Measurements from ENCODE around the gene ENOX2.

DNA sequence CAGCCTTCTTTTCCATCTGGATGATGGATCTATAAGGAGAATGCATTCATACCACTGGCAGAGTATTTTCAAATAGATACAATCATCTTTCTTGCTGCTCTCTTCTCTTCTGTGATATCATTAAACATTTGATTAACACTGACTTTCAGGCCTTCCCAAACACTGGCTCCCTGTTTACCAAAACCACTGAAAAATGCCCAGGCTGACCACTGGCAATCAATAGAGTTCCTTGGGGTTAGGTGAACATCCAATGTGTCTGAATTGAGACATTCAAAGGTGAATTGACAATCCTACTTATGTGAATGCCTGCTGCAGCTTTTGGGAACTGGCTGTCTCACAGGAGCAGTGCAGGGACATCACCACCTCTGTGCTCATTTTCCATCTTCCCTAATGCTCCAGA, 168.3 kb downstream of the ENOX2 start:
- TF ChIP-seq NFRKB (IDR thresholded peaks at IDR 0.05) (no peak), TARDBP (IDR thresholded peaks at IDR 0.05) (no peak)

Measured in HEK293T (cell line).